ENCODE data around the gene TUBB4A.

DNA sequence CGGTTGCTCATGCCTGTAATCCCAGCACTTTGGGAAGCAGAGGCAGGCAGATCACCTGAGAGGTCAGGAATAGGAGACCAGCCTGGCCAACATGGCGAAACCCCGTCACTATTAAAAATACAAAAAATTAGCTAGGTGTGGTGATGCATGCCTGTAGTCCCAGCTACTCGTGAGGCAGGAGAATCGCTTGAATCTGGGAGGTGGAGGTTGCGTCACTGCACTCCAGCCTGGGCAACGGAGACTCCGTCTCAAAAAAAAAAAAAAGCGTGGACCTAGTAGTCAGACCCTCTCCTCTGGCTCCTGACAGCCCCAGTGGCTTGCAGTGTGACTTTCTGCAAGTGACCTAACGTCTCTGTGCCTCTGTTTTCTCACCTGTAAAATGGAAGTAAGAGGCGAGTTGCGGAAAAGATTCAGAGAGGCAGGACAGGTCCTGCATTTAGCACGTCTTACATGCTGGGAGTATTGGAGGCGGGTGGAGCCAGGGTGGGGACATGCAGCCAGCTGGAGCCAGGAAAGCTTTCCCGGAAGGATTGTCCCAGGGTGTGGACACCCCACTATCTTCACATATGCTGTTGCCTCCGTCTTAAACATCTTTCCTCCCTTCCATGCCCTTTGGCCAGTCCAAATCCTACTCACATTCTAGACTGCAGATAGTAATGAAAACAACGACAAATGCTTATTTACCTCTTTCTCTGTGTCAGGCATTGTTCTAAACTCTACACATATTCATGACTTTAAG is 2.9 kb downstream of the TUBB4A start:
- no peak for TF ChIP-seq EZH2 (IDR thresholded peaks at IDR 0.05; ENCODE audit: borderline replicate concordance)
- TF ChIP-seq, protein P1, sequence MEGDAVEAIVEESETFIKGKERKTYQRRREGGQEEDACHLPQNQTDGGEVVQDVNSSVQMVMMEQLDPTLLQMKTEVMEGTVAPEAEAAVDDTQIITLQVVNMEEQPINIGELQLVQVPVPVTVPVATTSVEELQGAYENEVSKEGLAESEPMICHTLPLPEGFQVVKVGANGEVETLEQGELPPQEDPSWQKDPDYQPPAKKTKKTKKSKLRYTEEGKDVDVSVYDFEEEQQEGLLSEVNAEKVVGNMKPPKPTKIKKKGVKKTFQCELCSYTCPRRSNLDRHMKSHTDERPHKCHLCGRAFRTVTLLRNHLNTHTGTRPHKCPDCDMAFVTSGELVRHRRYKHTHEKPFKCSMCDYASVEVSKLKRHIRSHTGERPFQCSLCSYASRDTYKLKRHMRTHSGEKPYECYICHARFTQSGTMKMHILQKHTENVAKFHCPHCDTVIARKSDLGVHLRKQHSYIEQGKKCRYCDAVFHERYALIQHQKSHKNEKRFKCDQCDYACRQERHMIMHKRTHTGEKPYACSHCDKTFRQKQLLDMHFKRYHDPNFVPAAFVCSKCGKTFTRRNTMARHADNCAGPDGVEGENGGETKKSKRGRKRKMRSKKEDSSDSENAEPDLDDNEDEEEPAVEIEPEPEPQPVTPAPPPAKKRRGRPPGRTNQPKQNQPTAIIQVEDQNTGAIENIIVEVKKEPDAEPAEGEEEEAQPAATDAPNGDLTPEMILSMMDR (IDR thresholded peaks at IDR 0.05; ENCODE audit: poor library complexity), result no peak
- no peak for TF ChIP-seq EZH2phosphoT487 (IDR thresholded peaks at IDR 0.05; ENCODE audit: low read depth, severe bottlenecking, unreplicated experiment)
